Measurements from ENCODE around the gene DCST1.
A peak's percentile ranks its signal among the peaks of the same experiment; 100 is the strongest.

Gene DCST1

DNA sequence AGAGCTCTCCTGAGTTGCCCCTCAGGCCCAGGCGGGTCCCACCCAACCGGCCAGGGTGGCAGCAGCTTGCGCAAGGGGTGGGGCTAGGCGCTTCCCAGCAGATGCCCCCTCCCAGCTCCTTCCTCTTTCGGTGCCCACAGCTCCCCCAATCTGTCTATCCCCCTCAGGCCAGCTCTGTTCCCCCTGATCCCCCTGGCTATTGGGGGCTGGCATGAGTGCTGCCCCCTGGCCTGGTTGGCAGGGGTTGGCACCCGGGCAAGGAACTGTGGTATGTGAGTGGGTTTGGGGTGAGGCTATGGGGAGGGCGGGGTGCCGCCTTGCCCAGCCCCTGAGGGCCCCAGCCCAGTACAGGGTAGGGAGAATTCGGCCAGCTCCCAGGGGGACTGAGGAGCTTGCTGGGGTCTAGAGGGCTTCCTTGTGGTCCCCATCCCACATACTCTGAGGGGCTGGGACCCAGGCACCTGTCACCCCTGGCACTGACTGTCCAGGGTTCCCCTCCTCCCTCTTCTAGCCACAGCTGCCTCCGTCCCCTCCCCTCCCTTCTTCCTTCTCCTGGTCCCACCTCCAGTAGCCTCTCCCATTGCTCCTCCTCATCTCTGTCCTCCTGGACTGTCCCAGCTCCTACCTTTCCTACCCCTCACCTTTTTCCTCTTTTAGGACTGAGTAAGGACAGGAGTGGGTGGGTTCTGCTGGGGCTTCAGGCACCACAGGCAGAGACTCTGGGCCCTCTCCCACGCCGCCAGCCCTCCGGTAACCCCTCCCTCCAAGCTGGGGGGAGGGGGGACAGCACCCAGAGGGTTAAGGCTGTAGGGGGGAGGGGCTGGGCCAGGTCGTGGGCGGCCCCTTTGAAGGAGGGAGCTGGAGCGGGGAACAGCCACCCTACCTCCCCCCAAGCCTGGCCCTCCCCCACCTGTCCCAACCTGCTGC, 25.3 kb upstream of the DCST1 start:
- Histone ChIP-seq H3K27me3 (ENCODE audit: insufficient read depth, poor library complexity, severe bottlenecking) (no peaks in the 10 kb centered on the region), H3K27ac (replicated peaks) (peak overlapping the region; percentile 94), H3K4me3 (replicated peaks; ENCODE audit: insufficient read depth, low read length) (peak overlapping the region; percentile 76)
- peak; percentile 13; the same call in 1 of the 2 replicates for TF ChIP-seq SPI1 (IDR thresholded peaks at IDR 0.05; ENCODE audit: borderline replicate concordance, low read depth)
- TF ChIP-seq POLR2AphosphoS5 (IDR thresholded peaks at IDR 0.05; ENCODE audit: low read depth) = peak; percentile 48; the same call in 1 of the 2 replicates
- TF ChIP-seq, protein P1, sequence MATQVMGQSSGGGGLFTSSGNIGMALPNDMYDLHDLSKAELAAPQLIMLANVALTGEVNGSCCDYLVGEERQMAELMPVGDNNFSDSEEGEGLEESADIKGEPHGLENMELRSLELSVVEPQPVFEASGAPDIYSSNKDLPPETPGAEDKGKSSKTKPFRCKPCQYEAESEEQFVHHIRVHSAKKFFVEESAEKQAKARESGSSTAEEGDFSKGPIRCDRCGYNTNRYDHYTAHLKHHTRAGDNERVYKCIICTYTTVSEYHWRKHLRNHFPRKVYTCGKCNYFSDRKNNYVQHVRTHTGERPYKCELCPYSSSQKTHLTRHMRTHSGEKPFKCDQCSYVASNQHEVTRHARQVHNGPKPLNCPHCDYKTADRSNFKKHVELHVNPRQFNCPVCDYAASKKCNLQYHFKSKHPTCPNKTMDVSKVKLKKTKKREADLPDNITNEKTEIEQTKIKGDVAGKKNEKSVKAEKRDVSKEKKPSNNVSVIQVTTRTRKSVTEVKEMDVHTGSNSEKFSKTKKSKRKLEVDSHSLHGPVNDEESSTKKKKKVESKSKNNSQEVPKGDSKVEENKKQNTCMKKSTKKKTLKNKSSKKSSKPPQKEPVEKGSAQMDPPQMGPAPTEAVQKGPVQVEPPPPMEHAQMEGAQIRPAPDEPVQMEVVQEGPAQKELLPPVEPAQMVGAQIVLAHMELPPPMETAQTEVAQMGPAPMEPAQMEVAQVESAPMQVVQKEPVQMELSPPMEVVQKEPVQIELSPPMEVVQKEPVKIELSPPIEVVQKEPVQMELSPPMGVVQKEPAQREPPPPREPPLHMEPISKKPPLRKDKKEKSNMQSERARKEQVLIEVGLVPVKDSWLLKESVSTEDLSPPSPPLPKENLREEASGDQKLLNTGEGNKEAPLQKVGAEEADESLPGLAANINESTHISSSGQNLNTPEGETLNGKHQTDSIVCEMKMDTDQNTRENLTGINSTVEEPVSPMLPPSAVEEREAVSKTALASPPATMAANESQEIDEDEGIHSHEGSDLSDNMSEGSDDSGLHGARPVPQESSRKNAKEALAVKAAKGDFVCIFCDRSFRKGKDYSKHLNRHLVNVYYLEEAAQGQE (IDR thresholded peaks at IDR 0.05; ENCODE audit: insufficient replicate concordance, low read depth) = no peak
- DNase-seq (ENCODE audit: low read depth in 1 of 2, low spot score in 1 of 2) = peak; percentile 90 to 92

DNA sequence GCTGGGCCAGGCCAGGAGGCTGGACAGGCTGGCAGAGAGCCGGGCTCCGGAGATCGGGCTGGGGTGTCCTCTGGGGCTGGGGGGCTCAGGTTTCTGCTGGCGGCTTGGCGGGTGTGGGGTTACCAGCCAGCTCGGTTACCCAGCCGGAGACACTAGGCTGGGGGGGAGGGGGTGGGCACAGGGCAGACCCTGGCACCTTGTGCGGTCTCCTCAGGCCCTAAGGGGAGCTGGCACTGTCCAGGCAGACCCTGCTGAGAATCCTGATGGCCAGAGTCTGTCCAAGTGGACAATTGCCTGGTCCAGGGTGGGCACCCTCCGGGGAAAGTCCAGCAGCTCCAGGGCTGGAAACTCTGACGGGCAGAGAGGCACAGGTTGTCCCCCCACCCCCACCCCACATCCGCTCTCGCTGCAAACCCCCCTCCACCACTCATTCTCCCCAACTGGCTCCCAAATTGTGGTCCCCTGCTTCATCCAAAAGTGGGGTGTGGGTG, 24.4 kb upstream of the DCST1 start:
- no peaks in the 10 kb centered on the region for H3K27me3 ChIP-seq (ENCODE audit: insufficient read depth, poor library complexity, severe bottlenecking)
- H3K27ac ChIP-seq (replicated peaks) = peak overlapping the region; percentile 94
- no peak for DNase-seq (ENCODE audit: low read depth in 1 of 2, low spot score in 1 of 2)
- peak overlapping the region; percentile 76 for H3K4me3 ChIP-seq (replicated peaks; ENCODE audit: insufficient read depth, low read length)
- TF ChIP-seq, protein P1 (IDR thresholded peaks at IDR 0.05; ENCODE audit: insufficient replicate concordance, low read depth) = no peak
- TF ChIP-seq SPI1 (IDR thresholded peaks at IDR 0.05; ENCODE audit: borderline replicate concordance, low read depth) (no peak), POLR2AphosphoS5 (IDR thresholded peaks at IDR 0.05; ENCODE audit: low read depth) (0 out of 2 replicates have a peak, but pooled peaks have one; percentile 2)
- TF ChIP-seq, protein P2, sequence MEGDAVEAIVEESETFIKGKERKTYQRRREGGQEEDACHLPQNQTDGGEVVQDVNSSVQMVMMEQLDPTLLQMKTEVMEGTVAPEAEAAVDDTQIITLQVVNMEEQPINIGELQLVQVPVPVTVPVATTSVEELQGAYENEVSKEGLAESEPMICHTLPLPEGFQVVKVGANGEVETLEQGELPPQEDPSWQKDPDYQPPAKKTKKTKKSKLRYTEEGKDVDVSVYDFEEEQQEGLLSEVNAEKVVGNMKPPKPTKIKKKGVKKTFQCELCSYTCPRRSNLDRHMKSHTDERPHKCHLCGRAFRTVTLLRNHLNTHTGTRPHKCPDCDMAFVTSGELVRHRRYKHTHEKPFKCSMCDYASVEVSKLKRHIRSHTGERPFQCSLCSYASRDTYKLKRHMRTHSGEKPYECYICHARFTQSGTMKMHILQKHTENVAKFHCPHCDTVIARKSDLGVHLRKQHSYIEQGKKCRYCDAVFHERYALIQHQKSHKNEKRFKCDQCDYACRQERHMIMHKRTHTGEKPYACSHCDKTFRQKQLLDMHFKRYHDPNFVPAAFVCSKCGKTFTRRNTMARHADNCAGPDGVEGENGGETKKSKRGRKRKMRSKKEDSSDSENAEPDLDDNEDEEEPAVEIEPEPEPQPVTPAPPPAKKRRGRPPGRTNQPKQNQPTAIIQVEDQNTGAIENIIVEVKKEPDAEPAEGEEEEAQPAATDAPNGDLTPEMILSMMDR (IDR thresholded peaks at IDR 0.05; ENCODE audit: insufficient read depth, low read length) = no peak

DNA sequence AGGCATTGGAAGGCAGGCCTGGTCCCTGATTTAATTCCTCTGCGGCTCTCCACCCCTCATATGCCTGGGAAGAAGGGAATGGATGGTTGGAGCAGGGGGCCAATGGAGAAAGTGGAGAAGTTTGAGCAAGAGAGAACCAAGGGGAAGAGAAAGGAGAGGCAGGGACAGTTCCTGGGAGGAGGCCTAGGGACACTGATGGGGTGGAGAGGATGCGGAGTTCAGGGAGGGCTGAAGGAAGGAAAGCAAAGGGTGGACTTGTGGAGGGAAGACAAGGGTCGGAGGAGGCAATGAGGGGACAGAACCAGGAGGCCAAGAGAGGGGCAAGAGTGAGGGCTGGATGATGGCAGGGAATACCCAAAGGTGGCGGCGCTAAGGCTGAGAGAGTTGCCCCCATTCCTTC, 23.9 kb upstream of the DCST1 start:
- Histone ChIP-seq H3K4me3 (replicated peaks; ENCODE audit: insufficient read depth, low read length) (peak overlapping the region; percentile 76), H3K27ac (replicated peaks) (peak overlapping the region; percentile 94), H3K27me3 (ENCODE audit: insufficient read depth, poor library complexity, severe bottlenecking) (no peaks in the 10 kb centered on the region)
- TF ChIP-seq POLR2AphosphoS5 (IDR thresholded peaks at IDR 0.05; ENCODE audit: low read depth) (no peak; the same call in 1 of the 2 replicates), SPI1 (IDR thresholded peaks at IDR 0.05; ENCODE audit: borderline replicate concordance, low read depth) (no peak), GABPA (IDR thresholded peaks at IDR 0.05; ENCODE audit: low read depth) (no peak)
- TF ChIP-seq, protein P1 (IDR thresholded peaks at IDR 0.05; ENCODE audit: insufficient replicate concordance, low read depth) = no peak
- TF ChIP-seq, protein P2 (IDR thresholded peaks at IDR 0.05; ENCODE audit: insufficient read depth, low read length) = no peak
- peak in 1 of 2 experiments; percentile 32 for DNase-seq (ENCODE audit: low read depth in 1 of 2, low spot score in 1 of 2)
